ENCODE results near the gene CIC. TPM values are rescaled to one million over a fixed set of nuclear protein-coding genes. Genes with fewer than 3 reads are reported as not detected.

Gene CIC
- polyA plus RNA-seq, 3 donors = 0.62 to 42.2 (median 0.87) TPM

- no peak overlapping the region for H2AFZ ChIP-seq (ENCODE audit: insufficient read depth, low read depth, low read length, poor library complexity, severe bottlenecking)
- peaks cover 6 to 14% of the 10 kb centered on the region in 2 donors for H3K4me1 ChIP-seq (ENCODE audit: control insufficient read depth in 1 of 2, insufficient read depth in 2 of 2, low read length in 2 of 2)
- no peaks in the 10 kb centered on the region for H3K9me3 Mint-ChIP-seq
- H3K9me3 ChIP-seq (replicated peaks in 1 of 2; ENCODE audit: control insufficient read depth in 1 of 2, insufficient read depth in 1 of 2, low read length in 2 of 2) = no peaks in the 10 kb centered on the region
- no peak for DNase-seq
- no peak for TF ChIP-seq CTCF (IDR thresholded peaks at IDR 0.05)
- peaks cover 86% of the 10 kb centered on the region for H4K20me1 ChIP-seq (ENCODE audit: insufficient read depth, low read length)
- intact Hi-C loops (cut with micrococcal nuclease) = loop anchor here in 1 of 2 donors (10.0 kb wide), 1 partner anchor 188 kb away; no protein-coding TSS in a partner anchor
- H3K4me3 ChIP-seq (replicated peaks in 1 of 3; ENCODE audit: low read depth in 2 of 3, low read length in 3 of 3) = no peak overlapping the region
- H3K36me3 Mint-ChIP-seq = peaks cover 60 to 78% of the 10 kb centered on the region in 2 donors
- H3K36me3 ChIP-seq (replicated peaks in 1 of 2; ENCODE audit: control insufficient read depth in 1 of 2, insufficient read depth in 2 of 2, low read length in 2 of 2) = peaks cover 75 to 87% of the 10 kb centered on the region in 2 donors
- peaks cover 6% of the 10 kb centered on the region for H3K79me2 ChIP-seq (ENCODE audit: insufficient read depth, low read length)
- no peaks in the 10 kb centered on the region for H3K27me3 ChIP-seq (ENCODE audit: control insufficient read depth in 2 of 2, insufficient read depth in 2 of 2, low read length in 2 of 2)
- H3K27ac ChIP-seq (ENCODE audit: low read depth in 1 of 2, low read length in 2 of 2) = no peak overlapping the region
- WGBS (ENCODE audit: insufficient coverage) = 94% methylated on average over 24 of the region's 27 CpGs
- no peak overlapping the region for H3K4me3 Mint-ChIP-seq
- H3K27me3 Mint-ChIP-seq (ENCODE audit: low read depth in 3 of 3) = no peaks in the 10 kb centered on the region
- H3K4me2 ChIP-seq (replicated peaks; ENCODE audit: extremely low read depth, low read length, poor library complexity, severe bottlenecking) = no peak overlapping the region
- H3K9ac ChIP-seq (ENCODE audit: insufficient read depth, low read length, poor library complexity, severe bottlenecking) = no peak overlapping the region
- peaks cover 9% of the 10 kb centered on the region for H3K4me1 Mint-ChIP-seq
- H3K27ac Mint-ChIP-seq = peak overlapping the region in 2 of 7 donors; percentile 15 to 84
Measured at GRCh38 chr19:42292042-42292960, 23.2 kb downstream of the CIC start.

- Mint-ChIP-seq H3K36me3 (peaks cover 54 to 71% of the 10 kb centered on the region in 2 donors), H3K27me3 (ENCODE audit: low read depth in 3 of 3) (no peaks in the 10 kb centered on the region), H3K27ac (no peak overlapping the region), H3K4me3 (no peak overlapping the region), H3K4me1 (peaks cover 6% of the 10 kb centered on the region), H3K9me3 (no peaks in the 10 kb centered on the region)
- no peak overlapping the region for H3K27ac ChIP-seq (ENCODE audit: low read depth in 1 of 2, low read length in 2 of 2)
- H3K9me3 ChIP-seq (replicated peaks in 1 of 2; ENCODE audit: control insufficient read depth in 1 of 2, insufficient read depth in 1 of 2, low read length in 2 of 2) = no peaks in the 10 kb centered on the region
- no peak overlapping the region for H3K4me2 ChIP-seq (replicated peaks; ENCODE audit: extremely low read depth, low read length, poor library complexity, severe bottlenecking)
- no peak overlapping the region for H3K9ac ChIP-seq (ENCODE audit: insufficient read depth, low read length, poor library complexity, severe bottlenecking)
- H3K4me1 ChIP-seq (ENCODE audit: control insufficient read depth in 1 of 2, insufficient read depth in 2 of 2, low read length in 2 of 2) = peaks cover 6 to 9% of the 10 kb centered on the region in 2 donors
- no peak for TF ChIP-seq CTCF (IDR thresholded peaks at IDR 0.05)
- peaks cover 6% of the 10 kb centered on the region for H3K79me2 ChIP-seq (ENCODE audit: insufficient read depth, low read length)
- H4K20me1 ChIP-seq (ENCODE audit: insufficient read depth, low read length) = peaks cover 80% of the 10 kb centered on the region
- intact Hi-C loops (cut with micrococcal nuclease) = loop anchor here in 1 of 2 donors (10.0 kb wide), 1 partner anchor 188 kb away; no protein-coding TSS in a partner anchor
- peaks cover 70 to 81% of the 10 kb centered on the region in 2 donors for H3K36me3 ChIP-seq (replicated peaks in 1 of 2; ENCODE audit: control insufficient read depth in 1 of 2, insufficient read depth in 2 of 2, low read length in 2 of 2)
- no peaks in the 10 kb centered on the region for H3K27me3 ChIP-seq (ENCODE audit: control insufficient read depth in 2 of 2, insufficient read depth in 2 of 2, low read length in 2 of 2)
- 97% methylated on average over 13 of the region's 14 CpGs for WGBS (ENCODE audit: insufficient coverage)
- no peak for DNase-seq
- no peak overlapping the region for H3K4me3 ChIP-seq (replicated peaks in 1 of 3; ENCODE audit: low read depth in 2 of 3, low read length in 3 of 3)
- H2AFZ ChIP-seq (ENCODE audit: insufficient read depth, low read depth, low read length, poor library complexity, severe bottlenecking) = no peak overlapping the region
Measured at GRCh38 chr19:42292963-42293362, 23.9 kb downstream of the CIC start.

Measured in CD14-positive monocyte (primary cell).